GM19463 (cell line): ENCODE measurements around the gene ARR3.
"Not testable (repeated sequence)": the region's sequence is repeated elsewhere in the genome, so short reads cannot be mapped to it uniquely, and the experiment has no call there.

Source experiments
- ATAC-seq: cut with Tn5 transposase; IDR thresholded peaks from one replicate; pipeline ENCODE4 v1.9.1; 2021; ENCODE audit warnings: mild to moderate bottlenecking, moderate library complexity; ENCODE audit not compliant: unreplicated experiment

ARR3 gene

GRCh38 chrX:70279081-70279480 lies 10.9 kb downstream of the ARR3 start:
- no peak for ATAC-seq

GRCh38 chrX:70280573-70280972 lies 12.4 kb downstream of the ARR3 start:
- ATAC-seq, result no peak

GRCh38 chrX:70281951-70282350 lies 13.8 kb downstream of the ARR3 start, which contains the start of gene RAB41:
TSS of gene RAB41 (plus strand) at chrX:70282172. CDS start at chrX:70282218, 46 bp downstream.
- no peak for ATAC-seq

- no peak for ATAC-seq
Measured at GRCh38 chrX:70289168-70289792, 21.1 kb downstream of the ARR3 start.

- peak; percentile 96 for ATAC-seq
Measured at GRCh38 chrX:70289793-70290770, 21.9 kb downstream of the ARR3 start, which contains the start of the genes KIF4A and PDZD11. TSS of gene KIF4A (plus strand) at chrX:70290104. CDS start at chrX:70290459, 355 bp downstream. TSS of gene PDZD11 (minus strand) at chrX:70289927. CDS start at chrX:70289341, 586 bp downstream.

GRCh38 chrX:70292788-70293187 lies 24.7 kb downstream of the ARR3 start:
- ATAC-seq, result no peak

GRCh38 chrX:70293621-70294020 lies 25.5 kb downstream of the ARR3 start:
- no peak for ATAC-seq

- ATAC-seq, result no peak
Measured at GRCh38 chrX:70301716-70302115, 33.6 kb downstream of the ARR3 start.

- no peak for ATAC-seq
Measured at GRCh38 chrX:70313503-70313902, 45.4 kb downstream of the ARR3 start.

GRCh38 chrX:70322784-70323183 lies 54.6 kb downstream of the ARR3 start:
- ATAC-seq, result no peak

- not testable (repeated sequence) for ATAC-seq
Measured at GRCh38 chrX:70323628-70324027, 55.5 kb downstream of the ARR3 start.

- ATAC-seq, result no peak
Measured at GRCh38 chrX:70324326-70324725, 56.2 kb downstream of the ARR3 start.

GRCh38 chrX:70331161-70331560 lies 63.0 kb downstream of the ARR3 start:
- no peak for ATAC-seq
